ENCODE results near the gene JCAD. TPM values are rescaled to one million over a fixed set of nuclear protein-coding genes. Genes with fewer than 3 reads are reported as not detected.

JCAD gene
- total and polyA plus RNA-seq, 2 experiments from 2014 or later = 0.78 to 2.1 TPM

GRCh38 chr10:30072068-30072467, 12.7 kb upstream of the JCAD start (continued):
- TF ChIP-seq POLR2AphosphoS5 (IDR thresholded peaks at IDR 0.05; ENCODE audit: low read depth) = no peak
- TF ChIP-seq JUNB (IDR thresholded peaks at IDR 0.05; ENCODE audit: unreplicated experiment) = no peak
- TF ChIP-seq REST (IDR thresholded peaks at IDR 0.05; ENCODE audit: unreplicated experiment) = no peak

- Histone ChIP-seq H3K36me3 (ENCODE audit: insufficient read depth) (no peaks in the 10 kb centered on the region), H2AFZ (no peak overlapping the region)
- H3K9me3 Mint-ChIP-seq = no peaks in the 10 kb centered on the region
These were observed 10.8 kb upstream of the JCAD start for GRCh38 chr10:30070001-30070685.

More at GRCh38 chr10:30070001-30070685, 10.8 kb upstream of the JCAD start:
- peaks cover 4% of the 10 kb centered on the region for H3K27me3 Mint-ChIP-seq (ENCODE audit: insufficient read depth, low read depth, poor library complexity)
- Histone ChIP-seq H3K4me2 (no peak overlapping the region), H3K27ac (ENCODE audit: low read depth) (no peak overlapping the region), H3K9me2 (ENCODE audit: insufficient read depth) (no peaks in the 10 kb centered on the region), H3K27me3 (ENCODE audit: insufficient read depth) (no peaks in the 10 kb centered on the region), H3K79me2 (replicated peaks; ENCODE audit: insufficient read depth) (no peaks in the 10 kb centered on the region), H3F3A (replicated peaks; ENCODE audit: low read depth) (no peaks in the 10 kb centered on the region), H3K4me3 (no peak overlapping the region), H3K4me1 (ENCODE audit: insufficient read depth) (no peaks in the 10 kb centered on the region), H4K20me1 (replicated peaks; ENCODE audit: insufficient read depth) (no peaks in the 10 kb centered on the region)
- no peaks in the 10 kb centered on the region for H3K4me1 Mint-ChIP-seq
- TF ChIP-seq EZH2 (IDR thresholded peaks at IDR 0.05; ENCODE audit: low read depth, unreplicated experiment) (no peak), NANOG (IDR thresholded peaks at IDR 0.05; ENCODE audit: borderline replicate concordance) (no peak), ETS1 (IDR thresholded peaks at IDR 0.05) (no peak), REST (IDR thresholded peaks at IDR 0.05; ENCODE audit: unreplicated experiment) (no peak)
- no peak for DNase-seq (ENCODE audit: low spot score)
- no peaks in the 10 kb centered on the region for H3K36me3 Mint-ChIP-seq (ENCODE audit: low read depth)
- no peak for ATAC-seq
- no peak overlapping the region for H3K4me3 Mint-ChIP-seq
- no peak overlapping the region for H3K27ac Mint-ChIP-seq

Measured in GM23338 (cell line).